Prostate gland (tissue), 2 donors: ENCODE measurements around the gene FTHL17. TPM values are rescaled to one million over a fixed set of nuclear protein-coding genes. Genes with fewer than 3 reads are reported as not detected.

Experiments
- DNase-seq: peaks from one replicate; pipeline ENCODE4 v3.0.0-alpha.2; 2019; ENCODE audit warnings: low spot score
- H3K27ac ChIP-seq, 2 donors: fragments of 200-600 bp; sonication (generic); 2 replicates each; pipeline ENCODE4 v1.5.1; 2017 to 2019
- H3K27me3 ChIP-seq: fragments of 200-600 bp; sonication (generic); replicated peaks from 2 replicates; pipeline ENCODE4 v1.5.1; 2019; ENCODE audit not compliant: insufficient read depth
- H3K36me3 ChIP-seq, 2 donors: fragments of 200-600 bp; sonication (generic); 1 replicate in 1 of 2; 2 replicates in 1 of 2; pipeline versions ENCODE4 v1.5.1 to v1.8.1; 2017 to 2019
- H3K4me1 ChIP-seq: fragments of 200-600 bp; sonication (generic); replicated peaks from 2 replicates; pipeline ENCODE4 v1.5.1; 2019
- H3K4me3 ChIP-seq, 2 donors: fragments of 200-600 bp; sonication (generic); 2 replicates each; pipeline ENCODE4 v1.5.1; 2017 to 2019
- H3K9me3 ChIP-seq: fragments of 200-600 bp; sonication (generic); 2 replicates; pipeline ENCODE4 v1.5.1; 2017
- POLR2A ChIP-seq: fragments of 450-650 bp; IDR thresholded peaks from one replicate; pipeline ENCODE4 v1.6.1; 2016; ENCODE audit warnings: antibody characterized with exemption, mild to moderate bottlenecking
- POLR2AphosphoS5 ChIP-seq: sonication (generic); formaldehyde crosslinking; IDR thresholded peaks from one replicate; pipeline ENCODE4 v1.6.1; 2017; ENCODE audit warnings: antibody characterized with exemption
- whole genome bisulfite sequencing: methylation state at CpG from one replicate; pipeline ENCODE4 v1.1.5; 2018; 5-methylcytosine and 5-hydroxymethylcytosine counted together
- intact Hi-C: fragments of 100-400 bp; cut with DNase I; formaldehyde crosslinking; loops from one replicate; pipeline ENCODE4 v1.14.2; 2022
- total RNA-seq, 2 donors: library from RNA; depleted of rRNA; stranded (reverse); fragments of >200 nt; gene quantifications; one replicate each; pipeline ENCODE4 v1.1.0, GENCODE V29; 2016
- TF ChIP-seq, protein P1 (sequence below), 4 experiments: fragments of 200-600 bp in 2 of 4; fragments of 450-650 bp in 2 of 4; sonication (generic) in 2 of 4; IDR thresholded peaks; 1 replicate in 3 of 4; 2 replicates in 1 of 4; pipeline ENCODE4 v1.5.1; 2016 to 2019; ENCODE audit warnings: antibody characterized with exemption in 4 of 4, mild to moderate bottlenecking in 2 of 4, moderate library complexity in 2 of 4

The FTHL17 gene
- total RNA-seq, result 1 to 10 TPM in 1 of 2 donors, not detected in 1; 2.8 TPM

DNA sequence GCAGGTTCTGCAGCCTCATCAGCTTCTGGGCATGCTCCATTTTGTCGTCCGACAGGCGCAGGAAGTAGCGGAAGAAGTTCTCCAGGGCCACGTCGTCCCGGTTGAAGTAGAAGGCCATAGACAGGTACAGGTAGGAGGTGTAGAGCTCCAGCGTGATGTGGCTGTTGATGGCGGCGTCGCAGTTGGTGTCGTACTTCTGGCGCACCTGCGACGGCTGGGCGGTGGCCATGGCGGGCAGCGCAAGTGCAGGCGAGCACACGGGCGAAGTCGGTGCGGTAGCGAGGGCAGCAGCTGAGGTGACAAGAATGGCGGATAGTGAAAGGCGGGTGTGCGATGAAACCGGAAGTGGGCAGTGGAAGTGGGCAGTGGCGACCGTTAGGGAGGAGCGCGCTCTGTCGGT is at the start of gene FTHL17:
TSS of gene FTHL17 (minus strand) at position 317 of the 400 bp plus-strand sequence. CDS start at position 229, 88 bp downstream.
- no peaks in the 10 kb centered on the region for H3K4me1 ChIP-seq
- no peak within 1 kb of the TSS for H3K27ac ChIP-seq
- H3K4me3 ChIP-seq, result no peak within 1 kb of the TSS
- H3K36me3 ChIP-seq, result no peaks in the 10 kb centered on the region
- intact Hi-C loops, result no loop called here
- TF ChIP-seq, protein P1, sequence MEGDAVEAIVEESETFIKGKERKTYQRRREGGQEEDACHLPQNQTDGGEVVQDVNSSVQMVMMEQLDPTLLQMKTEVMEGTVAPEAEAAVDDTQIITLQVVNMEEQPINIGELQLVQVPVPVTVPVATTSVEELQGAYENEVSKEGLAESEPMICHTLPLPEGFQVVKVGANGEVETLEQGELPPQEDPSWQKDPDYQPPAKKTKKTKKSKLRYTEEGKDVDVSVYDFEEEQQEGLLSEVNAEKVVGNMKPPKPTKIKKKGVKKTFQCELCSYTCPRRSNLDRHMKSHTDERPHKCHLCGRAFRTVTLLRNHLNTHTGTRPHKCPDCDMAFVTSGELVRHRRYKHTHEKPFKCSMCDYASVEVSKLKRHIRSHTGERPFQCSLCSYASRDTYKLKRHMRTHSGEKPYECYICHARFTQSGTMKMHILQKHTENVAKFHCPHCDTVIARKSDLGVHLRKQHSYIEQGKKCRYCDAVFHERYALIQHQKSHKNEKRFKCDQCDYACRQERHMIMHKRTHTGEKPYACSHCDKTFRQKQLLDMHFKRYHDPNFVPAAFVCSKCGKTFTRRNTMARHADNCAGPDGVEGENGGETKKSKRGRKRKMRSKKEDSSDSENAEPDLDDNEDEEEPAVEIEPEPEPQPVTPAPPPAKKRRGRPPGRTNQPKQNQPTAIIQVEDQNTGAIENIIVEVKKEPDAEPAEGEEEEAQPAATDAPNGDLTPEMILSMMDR (IDR thresholded peaks at IDR 0.05), result no peak
- TF ChIP-seq POLR2A (no peak), POLR2AphosphoS5 (no peak)
- H3K27me3 ChIP-seq, result no peaks in the 10 kb centered on the region
- 98% methylated on average over 29 of the region's 33 CpGs for WGBS
- DNase-seq, result no peak
- H3K9me3 ChIP-seq, result no peaks in the 10 kb centered on the region

DNA sequence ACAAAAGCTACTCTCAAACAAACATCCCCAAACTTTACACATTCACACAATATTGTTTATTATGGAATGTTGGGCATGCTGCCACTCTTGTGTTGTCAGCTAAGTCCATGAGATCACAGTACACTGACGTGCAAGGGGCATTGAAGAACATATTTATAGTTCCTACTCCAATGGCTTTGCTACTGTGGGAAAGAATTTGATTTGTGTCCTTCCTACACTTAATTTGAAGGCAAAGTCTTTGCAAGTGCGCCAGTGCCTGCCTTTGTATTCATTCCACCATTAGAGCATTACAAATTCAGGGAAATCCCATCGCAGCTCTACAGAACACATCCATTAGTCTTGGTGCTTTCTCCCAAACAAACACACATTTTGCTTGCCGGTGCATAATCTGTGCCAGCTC is 45.4 kb upstream of the FTHL17 start:
- intact Hi-C loops, result loop anchor here (5.0 kb wide), 1 partner anchor 80 kb away; no protein-coding TSS in a partner anchor
- Histone ChIP-seq H3K36me3 (no peaks in the 10 kb centered on the region), H3K27me3 (no peaks in the 10 kb centered on the region), H3K9me3 (no peaks in the 10 kb centered on the region), H3K27ac (no peak overlapping the region), H3K4me1 (no peaks in the 10 kb centered on the region), H3K4me3 (no peak overlapping the region)
- no peak for DNase-seq
- 62% methylated on average over 4 of the region's 4 CpGs for WGBS
- no peak for TF ChIP-seq POLR2A
- TF ChIP-seq, protein P1 (IDR thresholded peaks at IDR 0.05), result no peak
- no peak for TF ChIP-seq POLR2AphosphoS5

DNA sequence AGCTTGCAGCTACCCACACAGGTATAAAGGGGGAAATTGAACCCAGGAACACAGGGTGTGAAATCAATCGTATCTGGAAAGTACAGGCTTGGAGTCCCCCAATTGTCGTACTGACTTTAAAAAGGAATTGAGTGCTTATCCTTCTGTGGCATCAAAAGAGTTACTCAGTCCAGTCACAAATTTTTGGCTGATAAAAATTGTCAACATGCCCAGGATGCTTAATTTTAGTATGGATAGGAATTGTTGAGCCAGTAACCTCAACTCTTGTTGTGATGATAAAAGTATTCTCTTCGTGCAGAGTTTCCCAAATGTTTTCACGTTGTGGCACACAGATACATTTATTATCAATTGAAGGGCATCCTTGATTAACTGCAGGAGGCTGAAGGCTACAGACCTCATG is 43.6 kb upstream of the FTHL17 start:
- WGBS, result 65% methylated on average over 4 of the region's 4 CpGs
- H3K4me3 ChIP-seq, result no peak overlapping the region
- intact Hi-C loops, result loop anchor here (5.0 kb wide), 1 partner anchor 82 kb away; no protein-coding TSS in a partner anchor
- H3K27me3 ChIP-seq, result no peaks in the 10 kb centered on the region
- H3K36me3 ChIP-seq, result no peaks in the 10 kb centered on the region
- TF ChIP-seq, protein P1 (IDR thresholded peaks at IDR 0.05), result no peak
- TF ChIP-seq POLR2AphosphoS5, result no peak
- no peak for TF ChIP-seq POLR2A
- no peaks in the 10 kb centered on the region for H3K4me1 ChIP-seq
- no peak for DNase-seq
- H3K9me3 ChIP-seq, result no peaks in the 10 kb centered on the region
- no peak overlapping the region for H3K27ac ChIP-seq

DNA sequence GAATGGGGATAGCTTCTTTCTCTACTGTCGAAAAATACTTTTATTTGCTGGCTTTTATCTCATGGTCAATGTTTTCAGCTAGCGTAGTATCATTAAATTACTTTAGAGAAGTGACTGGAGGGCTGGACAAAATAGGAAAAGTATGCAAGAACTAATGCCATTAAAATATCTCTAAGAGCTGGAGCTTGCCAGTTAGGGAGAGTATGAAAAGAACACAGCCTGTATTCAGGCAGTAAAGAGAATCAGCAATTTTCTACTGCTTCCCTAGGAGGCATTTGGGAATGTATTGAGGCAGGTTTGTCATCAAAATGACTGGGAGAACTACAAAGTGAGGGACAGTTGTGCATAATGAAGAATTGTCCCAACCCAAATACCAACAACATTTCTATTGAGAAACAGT is 43.0 kb upstream of the FTHL17 start:
- intact Hi-C loops, result loop anchor here (5.0 kb wide), 1 partner anchor 82 kb away; no protein-coding TSS in a partner anchor
- DNase-seq, result no peak
- Histone ChIP-seq H3K4me1 (no peaks in the 10 kb centered on the region), H3K9me3 (no peaks in the 10 kb centered on the region), H3K4me3 (no peak overlapping the region), H3K27ac (no peak overlapping the region), H3K27me3 (no peaks in the 10 kb centered on the region), H3K36me3 (no peaks in the 10 kb centered on the region)
- TF ChIP-seq, protein P1 (IDR thresholded peaks at IDR 0.05), result no peak
- TF ChIP-seq POLR2AphosphoS5 (no peak), POLR2A (no peak)
- WGBS, result 30% methylated on average over 2 of the region's 2 CpGs

DNA sequence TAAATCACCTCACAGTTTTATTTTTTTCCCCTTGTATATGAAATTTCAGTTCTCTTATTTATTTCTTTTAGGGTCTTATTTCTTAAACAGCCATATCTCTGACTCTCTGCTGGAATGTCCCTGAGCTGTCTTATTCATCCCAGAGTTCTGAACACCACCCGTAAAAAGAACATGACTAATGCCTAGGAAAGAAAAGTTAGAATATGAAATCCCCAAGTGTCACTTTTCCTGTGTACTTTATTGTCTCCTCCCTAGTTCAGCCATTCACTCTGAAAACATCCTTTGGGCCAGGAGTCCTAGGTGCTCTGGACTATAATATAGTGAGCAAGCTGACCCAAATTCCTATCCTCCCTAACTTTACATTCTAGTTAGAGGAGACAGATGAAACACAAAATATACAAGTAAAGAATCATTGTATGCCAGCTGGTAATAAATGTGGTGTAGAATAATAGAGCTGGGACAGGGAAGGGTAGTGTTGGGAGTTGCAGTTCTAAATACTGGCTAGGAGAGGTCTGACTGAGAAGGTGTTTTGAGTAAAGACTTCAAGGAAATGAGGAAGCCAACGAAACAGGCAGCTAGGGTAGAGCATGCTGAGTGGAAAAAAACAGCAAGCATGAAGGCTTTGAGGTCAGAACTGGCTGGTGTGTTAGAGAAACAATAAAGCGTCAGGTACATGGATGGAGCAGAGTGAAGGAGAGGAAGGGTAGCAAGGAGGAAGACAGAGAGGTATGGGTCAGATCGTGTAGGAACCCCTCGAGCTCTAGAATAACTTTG is 40.6 kb upstream of the FTHL17 start:
- no peak overlapping the region for H3K27ac ChIP-seq
- H3K4me3 ChIP-seq, result no peak overlapping the region
- H3K27me3 ChIP-seq, result no peaks in the 10 kb centered on the region
- no peak for TF ChIP-seq POLR2AphosphoS5
- TF ChIP-seq POLR2A, result no peak
- TF ChIP-seq, protein P1 (IDR thresholded peaks at IDR 0.05), result no peak
- no peaks in the 10 kb centered on the region for H3K4me1 ChIP-seq
- no peaks in the 10 kb centered on the region for H3K9me3 ChIP-seq
- WGBS, result 86% methylated on average over 5 of the region's 5 CpGs
- intact Hi-C loops, result no loop called here
- no peaks in the 10 kb centered on the region for H3K36me3 ChIP-seq
- DNase-seq, result no peak
